GM12872 (cell line): ENCODE measurements around the gene PCBP3.

Experiments
- CTCF ChIP-seq: IDR thresholded peaks from 3 replicates; pipeline ENCODE4 v1.5.1; 2011; ENCODE audit warnings: low read depth, mild to moderate bottlenecking, low read length, moderate library complexity; ENCODE audit not compliant: insufficient read depth

PCBP3 gene

DNA sequence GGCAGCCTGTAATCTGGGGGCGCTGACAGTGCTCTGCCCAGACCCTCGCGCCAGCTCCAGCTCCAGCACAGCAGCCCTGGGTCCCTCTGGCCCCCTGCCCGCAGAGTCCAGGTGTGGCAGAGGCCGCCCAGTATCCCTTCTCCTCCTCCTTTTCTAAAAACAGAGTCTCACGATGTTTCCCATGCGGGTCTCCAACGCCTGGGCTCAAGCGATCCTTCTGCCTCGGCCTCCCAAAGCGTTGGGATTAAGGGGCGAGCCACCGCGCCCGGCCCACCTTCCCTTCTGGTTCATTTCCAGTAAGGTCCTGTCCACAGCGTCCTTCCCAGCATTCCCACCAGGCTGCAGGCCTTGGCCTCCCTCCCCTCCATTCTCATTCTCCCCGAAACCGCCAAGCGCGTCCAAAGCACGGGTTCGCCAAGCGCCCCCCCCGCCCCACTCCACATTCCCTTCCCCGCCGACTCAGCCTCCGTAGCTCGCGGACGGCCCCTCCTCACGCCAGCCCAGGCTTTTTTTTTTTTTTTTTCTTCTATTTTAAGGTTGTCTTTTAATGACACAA, 2.0 kb upstream of the PCBP3 start:
- no peak for TF ChIP-seq CTCF

- TF ChIP-seq CTCF = no peak
Observed at GRCh38 chr21:45642122-45642813, 1.3 kb upstream of the PCBP3 start.

GRCh38 chr21:45644041-45644906, 749 bp downstream of the PCBP3 start:
- TF ChIP-seq CTCF = no peak

- TF ChIP-seq CTCF = no peak
Observed at GRCh38 chr21:45651921-45652320, 8.4 kb downstream of the PCBP3 start.

- TF ChIP-seq CTCF = no peak
Observed at GRCh38 chr21:45655124-45655523, 11.6 kb downstream of the PCBP3 start.

DNA sequence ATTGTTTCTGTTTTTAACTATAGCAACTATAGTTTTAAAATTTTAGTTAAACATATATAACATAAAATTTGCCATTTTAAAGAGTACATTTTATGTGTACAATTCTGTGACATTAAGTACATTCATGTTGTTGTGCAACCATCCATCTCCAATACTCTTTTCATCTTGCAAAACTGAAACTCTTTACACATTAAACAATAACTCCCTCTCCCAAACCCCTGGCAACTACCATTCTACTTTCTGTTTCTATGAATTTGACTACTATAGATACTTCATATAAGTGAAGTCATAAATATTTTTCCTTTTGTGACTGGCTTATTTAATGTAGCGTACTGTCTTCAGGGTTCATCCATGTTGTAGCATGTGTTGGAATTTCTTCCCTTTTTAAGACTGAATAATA, 25.9 kb downstream of the PCBP3 start:
- no peak for TF ChIP-seq CTCF

- TF ChIP-seq CTCF = no peak
Observed at GRCh38 chr21:45670731-45671130, 27.2 kb downstream of the PCBP3 start.
